GM21529 (cell line): ENCODE measurements around the gene MED23.
"Not testable (repeated sequence)": the region's sequence is repeated elsewhere in the genome, so short reads cannot be mapped to it uniquely, and the experiment has no call there.

Source experiments
- ATAC-seq: cut with Tn5 transposase; IDR thresholded peaks from one replicate; pipeline ENCODE4 v1.9.1; 2021; ENCODE audit not compliant: unreplicated experiment

The MED23 gene

GRCh38 chr6:131575834-131576478, 52.1 kb downstream of the MED23 start:
- ATAC-seq = no peak

GRCh38 chr6:131574686-131575085, 53.4 kb downstream of the MED23 start:
- no peak for ATAC-seq

GRCh38 chr6:131574133-131574532, 53.9 kb downstream of the MED23 start:
- no peak for ATAC-seq

DNA sequence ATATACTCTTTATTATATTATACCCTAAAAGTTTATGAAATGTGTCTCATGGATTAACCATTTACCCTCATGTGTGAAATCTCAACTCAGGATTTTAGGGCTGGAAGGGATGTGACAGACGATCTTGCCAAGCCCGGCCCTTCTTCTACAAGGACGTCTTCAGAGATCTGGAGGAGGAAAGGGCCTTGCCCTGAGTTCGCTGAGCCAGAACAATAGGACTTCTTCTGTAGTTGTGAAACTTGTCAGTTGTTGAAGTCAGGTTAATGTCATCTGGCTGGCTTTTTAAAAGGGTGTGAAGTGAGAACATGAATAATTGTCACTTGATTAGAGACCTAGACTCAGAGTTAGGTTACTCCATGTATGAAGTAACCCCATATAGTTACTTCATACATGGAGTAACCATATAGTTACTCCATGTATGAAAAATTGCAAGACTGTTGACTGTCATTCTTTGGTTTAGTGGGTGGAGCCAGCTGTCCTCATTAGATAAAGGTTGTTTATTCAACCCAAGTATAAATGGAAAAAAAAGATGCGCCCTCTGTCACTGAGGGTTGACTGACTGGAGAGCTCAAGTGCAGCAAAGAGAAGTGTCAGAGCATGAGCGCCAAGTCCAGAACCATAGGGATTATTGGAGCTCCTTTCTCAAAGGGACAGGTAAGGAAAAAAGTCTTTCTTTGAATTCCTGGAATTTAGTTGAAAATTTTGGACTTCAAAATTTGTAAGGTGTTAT, 55.2 kb downstream of the MED23 start, which contains the start of gene ARG1:
TSS of gene ARG1 (plus strand) at position 541 of the 730 bp plus-strand sequence. CDS start at position 598, 57 bp downstream.
- ATAC-seq = no peak

DNA sequence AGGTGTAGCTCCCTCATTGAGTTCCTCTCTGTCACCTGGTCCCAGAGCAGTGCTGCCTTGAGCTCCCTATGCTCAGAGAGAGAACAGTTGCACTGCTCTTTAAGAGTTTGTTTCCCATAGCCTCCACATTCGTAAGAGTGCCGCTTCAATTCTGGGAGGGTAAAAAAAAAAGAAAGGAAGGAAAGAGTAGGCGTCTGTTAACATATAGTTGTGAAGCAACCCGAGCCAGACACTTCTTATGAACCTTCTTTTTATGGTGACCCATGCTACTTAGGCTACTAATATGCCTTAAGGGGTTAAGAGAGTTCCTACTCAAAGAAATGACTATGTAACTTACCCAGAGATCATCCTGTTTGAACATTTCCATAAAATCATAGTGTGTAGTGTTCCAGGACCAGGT, 59.3 kb downstream of the MED23 start:
- no peak for ATAC-seq

GRCh38 chr6:131565056-131565455, 63.0 kb downstream of the MED23 start:
- ATAC-seq = no peak

- no peak for ATAC-seq
Observed at GRCh38 chr6:131561925-131562707, 65.9 kb downstream of the MED23 start.

DNA sequence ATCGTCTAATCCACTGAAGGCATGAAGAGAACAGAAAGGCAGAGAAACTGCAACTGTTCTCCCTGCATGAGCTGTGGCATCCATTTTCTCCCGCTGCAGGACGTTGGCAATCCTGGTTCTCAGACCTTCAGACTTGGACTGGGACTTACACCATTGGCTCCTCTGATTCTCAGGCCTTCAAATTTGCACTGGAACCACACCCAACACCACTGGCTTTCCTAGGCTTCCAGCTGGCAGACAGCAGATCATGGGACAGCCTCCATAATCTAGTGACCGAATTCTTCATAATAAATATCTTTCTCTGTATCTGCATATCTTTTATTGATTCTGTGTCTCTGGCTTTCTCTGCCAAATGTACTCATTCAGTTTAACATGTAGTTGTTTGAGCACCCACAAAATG, 69.1 kb downstream of the MED23 start:
- ATAC-seq = no peak

GRCh38 chr6:131555992-131556391, 72.0 kb downstream of the MED23 start:
- ATAC-seq = no peak

DNA sequence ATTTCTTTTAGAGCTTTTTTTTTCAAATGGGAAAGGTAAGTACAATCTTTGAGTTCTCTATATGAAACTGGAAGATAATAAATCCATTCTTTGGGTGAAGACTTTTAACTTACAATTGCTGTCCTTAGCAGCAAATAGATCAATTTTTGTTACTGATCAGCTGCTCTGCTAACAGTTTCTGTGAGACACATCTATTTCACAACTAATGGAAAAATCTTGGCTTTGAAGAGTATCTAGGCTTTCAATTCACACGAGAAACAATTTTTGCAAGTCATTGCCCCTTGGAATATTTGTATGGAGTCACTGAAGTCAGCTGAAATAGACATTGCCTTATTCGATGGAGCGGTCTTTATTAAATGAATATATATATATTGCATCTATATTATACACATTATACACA, 75.5 kb downstream of the MED23 start:
- ATAC-seq = no peak

- no peak for ATAC-seq
Observed at GRCh38 chr6:131551902-131552301, 76.1 kb downstream of the MED23 start.

GRCh38 chr6:131549811-131550210, 78.2 kb downstream of the MED23 start:
- ATAC-seq = no peak

- ATAC-seq = no peak
Observed at GRCh38 chr6:131548441-131548840, 79.6 kb downstream of the MED23 start.

DNA sequence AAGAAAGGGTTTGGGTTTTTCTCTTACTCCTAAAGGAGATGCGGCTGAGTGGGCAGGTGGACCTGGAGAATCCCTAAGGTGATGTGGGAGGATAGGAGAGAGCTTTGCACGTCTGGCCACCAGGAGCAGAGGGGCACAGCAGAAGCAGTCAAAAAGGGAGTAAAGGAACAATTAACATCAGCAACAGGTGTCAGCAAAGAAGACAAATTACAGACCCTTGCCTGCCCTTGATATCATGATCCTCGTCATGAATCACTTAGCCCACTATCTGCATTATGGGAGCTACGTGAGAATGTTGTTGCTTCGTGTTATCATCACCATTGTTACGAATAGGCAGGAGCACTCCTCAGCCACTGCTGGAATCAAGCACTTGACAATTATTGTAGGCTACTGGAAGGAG, 80.6 kb downstream of the MED23 start:
- ATAC-seq = no peak

DNA sequence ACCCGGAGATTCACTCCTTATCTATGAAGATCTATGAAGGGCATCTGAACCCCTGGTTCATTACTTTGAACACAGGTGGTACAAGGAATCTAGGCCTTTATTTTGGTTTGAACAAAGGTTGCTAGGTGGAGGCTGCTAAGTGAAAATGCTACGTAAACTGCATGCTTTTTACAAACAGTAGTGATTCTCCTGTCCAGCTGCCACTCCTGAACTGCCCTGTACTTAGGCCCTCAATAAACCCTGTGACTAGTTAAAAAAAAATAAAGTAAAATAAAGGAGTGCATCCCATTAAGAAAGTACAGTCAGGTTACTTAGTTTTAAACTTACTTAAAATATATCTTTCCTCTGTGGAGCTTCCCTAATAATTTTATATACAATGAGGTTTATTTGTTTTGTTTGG, 82.7 kb downstream of the MED23 start:
- no peak for ATAC-seq

DNA sequence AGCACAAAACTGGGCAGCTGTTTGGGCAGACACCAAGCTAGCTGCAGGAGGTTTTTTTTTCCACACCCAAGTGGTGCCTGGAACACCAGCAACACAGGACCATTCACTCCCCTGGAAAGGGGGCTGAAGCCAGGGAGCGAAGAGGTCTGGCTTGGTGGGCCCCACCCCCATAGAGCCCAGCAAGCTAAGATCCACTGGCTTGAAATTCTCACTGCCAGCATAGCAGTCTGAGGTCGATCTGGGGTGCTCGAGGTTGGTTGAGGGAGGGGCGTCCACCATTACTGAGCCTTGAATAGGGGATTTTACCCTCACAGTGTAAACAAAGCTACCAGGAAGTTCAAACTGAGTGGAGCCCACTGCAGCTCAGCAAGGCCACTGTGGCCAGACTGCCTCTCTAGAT, 89.4 kb downstream of the MED23 start:
- not testable (repeated sequence) for ATAC-seq

DNA sequence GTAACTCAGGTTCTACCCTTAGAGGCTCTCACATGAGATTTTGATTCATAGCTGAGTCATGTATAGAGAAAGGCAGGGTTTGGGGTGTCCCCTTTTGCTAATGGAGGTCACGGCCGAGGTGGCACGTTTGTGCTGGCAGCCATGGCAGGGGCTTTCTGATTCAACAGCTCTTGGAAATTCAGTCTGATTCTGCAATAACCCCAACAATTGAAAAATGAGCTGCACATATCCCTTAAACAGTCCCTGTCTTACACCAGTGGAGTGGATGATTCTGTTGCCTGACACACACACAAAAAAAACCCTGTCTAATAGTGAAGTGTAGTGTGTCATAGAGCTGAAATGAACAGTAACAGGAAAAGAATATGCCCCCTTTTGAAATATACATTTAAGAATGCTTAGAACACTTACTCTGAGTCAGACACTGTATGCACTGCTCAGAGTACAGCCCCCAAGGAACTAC, 95.4 kb downstream of the MED23 start:
- ATAC-seq = peak; percentile 90

GRCh38 chr6:131531681-131532080, 96.4 kb downstream of the MED23 start:
- not testable (repeated sequence) for ATAC-seq

GRCh38 chr6:131530936-131531335, 97.1 kb downstream of the MED23 start:
- ATAC-seq = not testable (repeated sequence)

DNA sequence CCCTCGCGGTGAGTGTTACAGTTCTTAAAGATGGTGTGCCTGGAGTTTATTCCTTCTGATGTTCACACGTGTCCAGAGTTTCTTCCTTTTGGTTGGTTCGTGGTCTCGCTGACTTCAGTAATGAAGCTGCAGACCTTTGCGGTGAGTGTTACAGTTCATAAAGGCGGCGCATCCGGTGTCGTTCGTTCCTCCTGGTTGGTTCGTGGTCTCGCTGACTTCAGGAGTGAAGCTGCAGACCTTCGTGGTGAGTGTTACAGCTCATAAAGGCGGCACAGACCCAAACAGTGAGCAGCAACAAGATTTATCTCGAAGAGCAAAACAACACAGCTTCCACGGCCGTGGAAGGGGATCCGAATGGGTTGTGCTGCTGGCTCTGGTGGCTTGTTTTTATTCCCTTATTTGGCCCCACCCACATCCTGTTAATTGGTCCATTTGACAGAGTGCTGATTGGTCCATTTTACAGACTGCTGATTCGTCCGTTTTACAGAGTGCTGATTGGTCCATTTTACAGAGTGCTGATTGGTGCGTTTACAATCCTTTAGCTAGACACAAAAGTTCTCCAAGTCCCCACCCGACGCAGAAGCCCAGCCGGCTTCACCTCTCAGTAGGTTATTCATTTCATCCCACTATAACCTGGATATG, 103.2 kb downstream of the MED23 start:
- no peak for ATAC-seq

- ATAC-seq = no peak
Observed at GRCh38 chr6:131523988-131524673, 103.9 kb downstream of the MED23 start.
